HG03442 (cell line): ENCODE measurements around the gene NAT16.
"Not testable (repeated sequence)": the region's sequence is repeated elsewhere in the genome, so short reads cannot be mapped to it uniquely, and the experiment has no call there.

Experiments
- ATAC-seq: cut with Tn5 transposase; IDR thresholded peaks from one replicate; pipeline ENCODE4 v1.9.1; 2021; ENCODE audit warnings: mild to moderate bottlenecking, moderate library complexity; ENCODE audit not compliant: unreplicated experiment

NAT16 gene

GRCh38 chr7:101202603-101202918 is 22.5 kb upstream of the NAT16 start:
- ATAC-seq = no peak

- ATAC-seq = no peak
These were observed 21.9 kb upstream of the NAT16 start for GRCh38 chr7:101201695-101202602.

DNA sequence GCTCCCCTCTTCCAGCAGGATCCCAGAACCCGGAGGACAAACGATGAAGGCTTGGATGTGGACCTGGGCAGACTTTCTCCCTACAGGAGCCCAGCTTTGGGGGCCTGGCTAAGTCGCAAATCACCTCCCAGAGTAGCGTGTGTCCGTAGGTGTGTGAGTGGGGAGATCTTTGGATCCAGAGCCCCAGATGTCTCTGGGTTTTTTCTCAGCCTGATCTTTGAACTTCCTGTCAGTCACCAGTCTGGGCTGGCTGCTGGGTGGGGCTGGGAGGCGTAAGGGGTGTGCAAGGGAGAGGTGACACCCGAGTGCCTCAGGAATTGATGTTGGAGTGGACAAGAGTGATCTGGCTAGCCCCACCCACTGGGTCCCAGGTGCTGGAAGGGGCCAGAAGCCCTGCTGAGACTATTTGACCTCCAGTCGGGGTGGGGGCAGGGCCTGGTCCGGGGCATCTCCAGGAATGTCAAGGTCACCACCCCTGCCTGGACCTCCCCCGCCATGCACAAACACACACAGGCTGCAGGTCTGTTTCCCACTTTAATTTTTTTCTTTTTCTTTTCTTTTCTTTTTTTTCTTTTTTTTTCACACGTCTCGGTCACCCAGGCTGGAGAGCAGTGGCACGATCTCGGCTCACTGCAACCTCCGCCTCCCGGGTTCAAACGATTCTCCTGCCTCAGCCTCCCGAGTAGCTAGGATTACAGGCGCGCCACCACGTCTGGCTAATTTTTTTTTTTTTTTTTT is 20.9 kb upstream of the NAT16 start, which contains the start of gene MOGAT3:
Gene MOGAT3, minus strand, starts transcription at position 175 of the 738 bp plus-strand sequence. CDS start 182 bp downstream, outside the sequence.
- no peak for ATAC-seq

DNA sequence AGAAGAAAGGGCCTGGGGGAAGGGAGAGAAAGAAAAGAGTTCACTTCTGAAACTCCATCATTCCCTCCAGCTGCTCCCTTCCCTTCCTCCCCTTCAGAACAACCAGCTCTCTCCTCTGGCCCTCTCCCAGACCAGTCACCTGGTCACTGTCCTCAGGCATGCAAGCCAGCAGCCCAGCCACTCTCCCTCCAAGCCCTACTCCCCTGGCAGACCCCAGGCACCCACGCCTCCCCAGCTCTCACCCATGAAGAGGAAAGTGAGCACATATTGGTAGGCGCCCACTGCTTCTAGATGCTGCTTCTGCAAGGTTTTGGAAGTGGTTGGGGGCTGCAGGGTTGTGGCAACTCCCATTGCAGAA is 20.4 kb upstream of the NAT16 start:
- ATAC-seq = no peak

GRCh38 chr7:101199522-101199921 is 19.4 kb upstream of the NAT16 start:
- ATAC-seq = not testable (repeated sequence)

GRCh38 chr7:101198476-101198875 is 18.4 kb upstream of the NAT16 start:
- no peak for ATAC-seq

DNA sequence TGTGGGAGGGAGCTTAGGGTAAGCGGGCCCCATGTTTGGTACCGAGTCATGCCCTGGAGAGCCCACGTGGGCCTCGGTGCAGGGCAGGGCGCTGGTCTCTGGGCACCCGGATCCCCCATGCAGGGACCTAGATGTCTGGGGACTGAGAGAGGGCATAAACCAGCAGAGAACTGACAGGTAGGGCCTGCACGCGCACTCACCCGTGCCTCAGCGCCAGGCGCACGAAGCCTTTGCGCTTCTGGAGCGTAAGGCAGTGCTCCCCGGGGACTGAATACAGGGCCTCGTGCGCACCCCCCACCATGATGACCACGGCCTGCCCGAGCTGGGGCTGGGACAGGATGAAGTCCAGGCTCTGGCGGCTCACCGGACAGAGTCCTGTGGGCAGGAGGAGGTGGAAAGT is 17.9 kb upstream of the NAT16 start:
- no peak for ATAC-seq

DNA sequence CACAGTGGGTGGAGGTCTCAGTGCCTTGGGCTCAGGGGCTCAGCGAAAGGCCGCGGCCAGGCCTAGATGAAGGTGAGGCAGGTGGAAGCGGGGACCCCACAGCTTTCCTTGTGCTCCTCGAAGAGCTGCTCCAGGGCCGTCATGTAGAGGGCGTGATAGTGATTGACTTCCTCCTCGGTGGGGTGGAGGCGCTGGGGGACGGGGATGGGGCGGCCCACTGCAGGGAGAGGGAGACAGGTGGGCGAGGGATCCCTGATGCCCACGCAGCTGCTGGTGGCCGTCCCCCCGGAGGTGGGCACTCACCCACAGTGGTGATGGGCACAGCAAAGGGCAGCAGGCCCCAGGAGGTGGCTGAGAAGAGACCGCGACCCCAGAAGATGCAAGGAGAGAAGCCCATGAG is 15.8 kb upstream of the NAT16 start:
- ATAC-seq = no peak

DNA sequence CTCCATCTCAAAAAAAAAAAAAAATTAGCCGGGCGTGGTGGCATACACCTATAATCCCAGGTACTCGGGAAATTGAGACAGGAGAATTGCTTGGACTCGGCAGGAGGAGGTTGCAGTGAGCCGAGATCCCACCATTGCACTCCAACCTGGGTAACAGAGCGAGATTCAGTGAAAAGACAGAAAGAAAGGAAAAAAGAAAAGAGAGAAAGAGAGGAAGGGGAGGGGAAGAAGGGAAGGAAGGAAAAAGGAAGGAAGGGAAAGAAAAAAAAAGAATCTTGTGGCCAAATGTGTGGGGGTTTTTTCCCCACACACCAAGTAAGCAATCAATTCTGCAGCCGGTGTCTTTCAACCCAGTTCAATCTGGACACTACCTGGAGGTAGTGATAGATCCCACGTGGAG is 9.0 kb upstream of the NAT16 start:
- ATAC-seq = no peak

GRCh38 chr7:101186844-101187428 is 6.8 kb upstream of the NAT16 start:
- no peak for ATAC-seq

- no peak for ATAC-seq
These were observed 6.1 kb upstream of the NAT16 start for GRCh38 chr7:101186194-101186593.

- ATAC-seq = no peak
These were observed 5.3 kb upstream of the NAT16 start for GRCh38 chr7:101185258-101185839.

- no peak for ATAC-seq
These were observed 380 bp downstream of the NAT16 start for GRCh38 chr7:101179713-101180112.

- no peak for ATAC-seq
These were observed 976 bp downstream of the NAT16 start for GRCh38 chr7:101179117-101179516.

GRCh38 chr7:101177644-101178043 is 2.4 kb downstream of the NAT16 start:
- no peak for ATAC-seq

- ATAC-seq = no peak
These were observed 4.4 kb downstream of the NAT16 start for GRCh38 chr7:101175664-101176063.

DNA sequence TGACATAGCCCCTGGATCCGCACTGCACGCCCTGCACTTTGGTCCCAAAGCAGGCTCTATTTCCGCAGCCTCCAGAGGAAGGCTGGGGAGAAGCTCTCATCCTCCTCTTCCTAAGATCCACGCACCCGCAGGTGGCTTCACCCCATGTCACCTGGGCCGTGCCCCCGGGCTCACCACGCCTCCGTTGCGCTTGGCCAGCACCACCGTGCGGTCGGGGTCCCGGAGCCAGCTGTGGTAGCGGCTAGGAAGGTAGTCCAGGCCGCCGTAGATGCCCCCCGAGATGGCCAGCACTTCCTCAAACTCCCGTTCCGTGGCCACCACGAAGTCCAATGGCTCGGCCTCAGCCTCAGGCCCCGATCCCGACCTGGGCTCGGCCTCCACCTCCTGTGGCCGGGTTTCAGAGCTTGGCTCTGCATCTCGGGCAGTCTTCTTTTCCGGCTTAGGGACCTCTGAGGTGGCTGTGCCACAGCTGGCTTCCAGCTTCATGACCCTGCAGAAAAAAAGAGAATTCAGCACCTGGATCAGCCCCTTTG is 5.7 kb downstream of the NAT16 start:
- ATAC-seq = no peak

- ATAC-seq = no peak
These were observed 6.3 kb downstream of the NAT16 start for GRCh38 chr7:101173752-101174244.

DNA sequence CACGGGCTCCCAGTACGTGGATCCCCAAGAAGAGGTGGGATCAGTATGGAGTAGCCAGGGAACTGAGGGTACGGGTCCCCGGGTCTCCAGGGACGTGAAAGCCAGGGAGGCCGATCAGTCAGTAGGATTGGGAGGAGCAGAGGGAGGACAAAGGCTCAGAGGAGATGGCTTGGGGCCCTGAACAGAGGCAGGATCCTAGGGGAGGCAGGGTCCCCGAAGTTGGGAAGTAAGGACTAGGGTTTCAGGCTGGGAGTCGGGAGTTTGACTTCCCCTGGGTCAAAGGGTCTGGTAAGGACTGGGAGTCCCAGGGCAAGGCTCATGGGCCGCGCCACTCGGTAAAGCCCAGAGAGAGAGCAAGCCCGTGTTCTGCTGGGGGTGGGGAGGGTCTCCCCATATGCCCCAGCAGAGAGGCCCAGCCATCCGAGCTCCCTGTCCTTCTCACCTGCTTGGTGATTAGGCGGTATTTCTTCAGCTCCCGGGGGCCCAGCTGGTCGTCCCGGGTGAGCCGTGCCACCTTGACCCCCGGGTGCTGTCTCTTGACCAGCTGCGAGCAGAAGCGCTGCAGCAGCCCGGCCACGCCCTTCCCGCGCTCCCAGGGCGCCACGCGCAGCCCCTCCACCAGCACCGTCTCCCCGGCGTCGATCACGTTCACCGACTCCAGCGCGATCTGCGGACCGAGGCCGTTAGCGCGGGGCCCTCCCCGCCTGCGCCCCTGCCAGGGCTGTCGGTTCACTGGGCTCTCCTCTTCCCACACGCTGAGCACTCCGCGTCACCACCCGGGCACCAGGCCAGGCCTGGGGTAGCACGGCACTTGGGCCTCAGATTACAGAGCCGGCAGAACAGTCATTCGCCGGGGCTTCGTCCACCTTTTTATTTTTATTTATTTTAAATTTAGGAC is 7.0 kb downstream of the NAT16 start:
- ATAC-seq = no peak
